Skeletal muscle tissue (tissue), 4 donors: Measurements from ENCODE around the gene CLDN18. TPM values are rescaled to one million over a fixed set of nuclear protein-coding genes. Genes with fewer than 3 reads are reported as not detected.

ENCODE experiments used
- H3K27ac ChIP-seq: one replicate; pipeline ENCODE4 v1.7.0; 2013; ENCODE audit warnings: mild to moderate bottlenecking, low read depth, low read length, inconsistent platforms
- H3K27me3 ChIP-seq, 3 donors: one replicate each; pipeline ENCODE4 v1.7.0; 2013; ENCODE audit warnings: low read length in 3 of 3; ENCODE audit not compliant: control insufficient read depth in 3 of 3, insufficient read depth in 3 of 3
- H3K36me3 ChIP-seq, 3 donors: one replicate each; pipeline ENCODE4 v1.7.0; 2013; ENCODE audit warnings: low read length in 3 of 3; ENCODE audit not compliant: control insufficient read depth in 3 of 3, insufficient read depth in 3 of 3
- H3K4me1 ChIP-seq, 3 donors: one replicate each; pipeline ENCODE4 v1.7.0; 2013; ENCODE audit warnings: low read length in 3 of 3, mild to moderate bottlenecking in 3 of 3; ENCODE audit not compliant: control insufficient read depth in 3 of 3, insufficient read depth in 3 of 3
- H3K4me3 ChIP-seq, 3 donors: one replicate each; pipeline ENCODE4 v1.7.0; 2013; ENCODE audit warnings: low read length in 3 of 3
- H3K9ac ChIP-seq, 3 donors: one replicate each; pipeline ENCODE4 v1.7.0; 2013; ENCODE audit warnings: low read length in 3 of 3, mild to moderate bottlenecking in 3 of 3, moderate library complexity in 2 of 3, low read depth in 1 of 3
- H3K9me3 ChIP-seq, 3 donors: one replicate each; pipeline ENCODE4 v1.7.0; 2013; ENCODE audit warnings: low read length in 3 of 3; ENCODE audit not compliant: control insufficient read depth in 3 of 3
- total RNA-seq: library from RNA; depleted of rRNA; stranded (reverse); fragments of >200 nt; gene quantifications from one replicate; pipeline ENCODE4 v1.2.3, GENCODE V29; 2014
- donor health status: Osteomylitis.

The CLDN18 gene
- total RNA-seq, 1 donor from 2014 or later, result under 0.01 TPM

GRCh38 chr3:138070006-138070405 lies 60.0 kb downstream of the CLDN18 start:
- Histone ChIP-seq H3K4me3 (no peak overlapping the region), H3K36me3 (peaks cover 0 to 21% (median 4%) of the 10 kb centered on the region in 3 donors), H3K27ac (no peak overlapping the region), H3K9me3 (no peaks in the 10 kb centered on the region), H3K9ac (no peak overlapping the region), H3K4me1 (no peaks in the 10 kb centered on the region), H3K27me3 (no peaks in the 10 kb centered on the region)

GRCh38 chr3:138072796-138073195 lies 62.8 kb downstream of the CLDN18 start:
- Histone ChIP-seq H3K27ac (no peak overlapping the region), H3K4me1 (no peaks in the 10 kb centered on the region), H3K9me3 (no peaks in the 10 kb centered on the region), H3K36me3 (peaks cover 0 to 19% (median 8%) of the 10 kb centered on the region in 3 donors), H3K9ac (no peak overlapping the region), H3K4me3 (no peak overlapping the region), H3K27me3 (no peaks in the 10 kb centered on the region)

GRCh38 chr3:138078096-138078495 lies 68.1 kb downstream of the CLDN18 start:
- Histone ChIP-seq H3K36me3 (peaks cover 0 to 10% (median 8%) of the 10 kb centered on the region in 3 donors), H3K27me3 (no peaks in the 10 kb centered on the region), H3K9ac (no peak overlapping the region), H3K4me3 (no peak overlapping the region), H3K4me1 (no peaks in the 10 kb centered on the region), H3K27ac (no peak overlapping the region), H3K9me3 (no peaks in the 10 kb centered on the region)

GRCh38 chr3:138078901-138079344 lies 69.0 kb downstream of the CLDN18 start:
- no peak overlapping the region for H3K27ac ChIP-seq
- H3K4me1 ChIP-seq, result no peaks in the 10 kb centered on the region
- no peaks in the 10 kb centered on the region for H3K27me3 ChIP-seq
- no peaks in the 10 kb centered on the region for H3K9me3 ChIP-seq
- H3K9ac ChIP-seq, result no peak overlapping the region
- no peak overlapping the region for H3K4me3 ChIP-seq
- H3K36me3 ChIP-seq, result peaks cover 0 to 15% (median 10%) of the 10 kb centered on the region in 3 donors

- H3K4me3 ChIP-seq, result no peak overlapping the region
- H3K27ac ChIP-seq, result no peak overlapping the region
- no peak overlapping the region for H3K9ac ChIP-seq
- H3K9me3 ChIP-seq, result no peaks in the 10 kb centered on the region
- H3K36me3 ChIP-seq, result peaks cover 0 to 19% (median 10%) of the 10 kb centered on the region in 3 donors
- H3K4me1 ChIP-seq, result no peaks in the 10 kb centered on the region
- no peaks in the 10 kb centered on the region for H3K27me3 ChIP-seq
Measured at GRCh38 chr3:138079901-138080300, 69.9 kb downstream of the CLDN18 start.

GRCh38 chr3:138081371-138082084 lies 71.6 kb downstream of the CLDN18 start:
- Histone ChIP-seq H3K36me3 (peaks cover 0 to 20% (median 14%) of the 10 kb centered on the region in 3 donors), H3K9ac (peak overlapping the region in 1 of 3 donors; percentile 8), H3K4me3 (no peak overlapping the region), H3K9me3 (no peaks in the 10 kb centered on the region), H3K4me1 (no peaks in the 10 kb centered on the region), H3K27me3 (no peaks in the 10 kb centered on the region), H3K27ac (no peak overlapping the region)

GRCh38 chr3:138082085-138082991 lies 72.4 kb downstream of the CLDN18 start:
- no peaks in the 10 kb centered on the region for H3K4me1 ChIP-seq
- H3K36me3 ChIP-seq, result peaks cover 2 to 21% (median 11%) of the 10 kb centered on the region in 3 donors
- no peak overlapping the region for H3K4me3 ChIP-seq
- H3K9ac ChIP-seq, result peak overlapping the region in 1 of 3 donors; percentile 8
- no peaks in the 10 kb centered on the region for H3K27me3 ChIP-seq
- H3K27ac ChIP-seq, result no peak overlapping the region
- no peaks in the 10 kb centered on the region for H3K9me3 ChIP-seq

GRCh38 chr3:138082992-138083386 lies 73.0 kb downstream of the CLDN18 start:
- Histone ChIP-seq H3K4me3 (no peak overlapping the region), H3K4me1 (no peaks in the 10 kb centered on the region), H3K36me3 (peaks cover 7 to 22% (median 10%) of the 10 kb centered on the region in 3 donors), H3K9me3 (no peaks in the 10 kb centered on the region), H3K27me3 (no peaks in the 10 kb centered on the region), H3K9ac (no peak overlapping the region), H3K27ac (no peak overlapping the region)
